ENCODE results near the gene GBX1.

DNA sequence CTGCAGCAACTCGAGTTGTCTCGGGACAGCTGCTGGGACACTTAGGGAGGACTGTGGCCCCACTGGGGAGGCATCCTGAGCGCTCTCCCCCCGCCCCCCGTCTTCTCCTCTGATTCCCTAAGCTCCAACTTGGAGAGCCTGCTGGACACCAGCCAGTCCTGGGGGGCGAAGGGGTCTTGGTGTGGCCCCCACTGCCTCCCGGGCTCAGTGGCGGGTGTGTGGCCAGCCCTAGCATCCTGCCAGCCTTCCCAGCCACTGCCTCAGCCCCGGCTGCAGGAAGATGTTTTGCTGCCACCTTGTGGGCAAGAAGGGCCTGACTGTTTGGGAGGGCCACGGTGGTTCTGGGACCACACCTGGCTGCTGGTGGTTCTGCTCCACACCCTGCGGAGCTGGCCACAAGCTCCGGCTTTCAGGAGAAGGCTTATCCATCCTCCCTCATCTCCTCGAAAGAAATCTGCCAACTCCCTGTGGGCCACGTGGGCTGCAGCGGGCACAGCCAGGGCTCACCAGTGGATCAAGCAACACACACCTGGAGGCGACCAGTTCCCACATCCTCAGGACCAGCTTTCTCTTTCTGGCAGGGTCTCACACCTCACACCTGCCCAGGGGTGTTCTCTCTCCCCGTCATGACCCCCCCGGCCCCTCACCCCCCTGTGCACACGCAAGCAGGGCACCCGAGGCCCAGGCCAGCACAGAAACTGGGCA, 56.4 kb downstream of the GBX1 start:
- TF ChIP-seq, protein P1, sequence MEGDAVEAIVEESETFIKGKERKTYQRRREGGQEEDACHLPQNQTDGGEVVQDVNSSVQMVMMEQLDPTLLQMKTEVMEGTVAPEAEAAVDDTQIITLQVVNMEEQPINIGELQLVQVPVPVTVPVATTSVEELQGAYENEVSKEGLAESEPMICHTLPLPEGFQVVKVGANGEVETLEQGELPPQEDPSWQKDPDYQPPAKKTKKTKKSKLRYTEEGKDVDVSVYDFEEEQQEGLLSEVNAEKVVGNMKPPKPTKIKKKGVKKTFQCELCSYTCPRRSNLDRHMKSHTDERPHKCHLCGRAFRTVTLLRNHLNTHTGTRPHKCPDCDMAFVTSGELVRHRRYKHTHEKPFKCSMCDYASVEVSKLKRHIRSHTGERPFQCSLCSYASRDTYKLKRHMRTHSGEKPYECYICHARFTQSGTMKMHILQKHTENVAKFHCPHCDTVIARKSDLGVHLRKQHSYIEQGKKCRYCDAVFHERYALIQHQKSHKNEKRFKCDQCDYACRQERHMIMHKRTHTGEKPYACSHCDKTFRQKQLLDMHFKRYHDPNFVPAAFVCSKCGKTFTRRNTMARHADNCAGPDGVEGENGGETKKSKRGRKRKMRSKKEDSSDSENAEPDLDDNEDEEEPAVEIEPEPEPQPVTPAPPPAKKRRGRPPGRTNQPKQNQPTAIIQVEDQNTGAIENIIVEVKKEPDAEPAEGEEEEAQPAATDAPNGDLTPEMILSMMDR (IDR thresholded peaks at IDR 0.05) = peak; percentile 78
- no peak for TF ChIP-seq EZH2phosphoT487 (IDR thresholded peaks at IDR 0.05)

Data from neural progenitor cell (in vitro differentiated cells).